Psoas muscle (tissue), 8 donors: ENCODE data around the gene CCER1. TPM values are rescaled to one million over a fixed set of nuclear protein-coding genes. Genes with fewer than 3 reads are reported as not detected.

Experiments
- ATAC-seq, 4 donors: fragments of 200-7000 bp; cut with Tn5 transposase; one replicate each; pipeline ENCODE4 v1.9.1; 2020; ENCODE audit warnings: moderate library complexity in 3 of 4, mild to moderate bottlenecking in 2 of 4
- DNase-seq, 2 donors: peaks; one replicate each; pipeline ENCODE4 v3.0.0-alpha.2; 2020
- H3K27ac ChIP-seq: fragments of 200-600 bp; one replicate; pipeline ENCODE4 v1.8.0; 2022
- H3K27me3 ChIP-seq, 3 donors: fragments of 200-600 bp in 1 of 3; one replicate each; pipeline versions ENCODE4 v1.6.1 to v1.8.0; 2013 to 2022; ENCODE audit warnings: low read length in 2 of 3, mild to moderate bottlenecking in 2 of 3, moderate library complexity in 1 of 3; ENCODE audit not compliant: insufficient read depth in 3 of 3
- H3K36me3 ChIP-seq, 2 donors: fragments of 200-600 bp in 1 of 2; one replicate each; pipeline versions ENCODE4 v1.6.1 to v1.8.0; 2013 to 2022; ENCODE audit warnings: low read depth in 1 of 2, mild to moderate bottlenecking in 1 of 2, moderate library complexity in 1 of 2; ENCODE audit not compliant: insufficient read depth in 1 of 2
- H3K4me1 ChIP-seq: fragments of 200-600 bp; one replicate; pipeline ENCODE4 v1.8.0; 2022
- H3K4me3 ChIP-seq: fragments of 200-600 bp; one replicate; pipeline ENCODE4 v1.8.0; 2022; ENCODE audit warnings: mild to moderate bottlenecking
- H3K9me3 ChIP-seq: fragments of 200-600 bp; one replicate; pipeline ENCODE4 v1.8.0; 2022
- CTCF ChIP-seq: fragments of 200-600 bp; IDR thresholded peaks from one replicate; pipeline ENCODE4 v1.8.0; 2022; ENCODE audit warnings: antibody characterized with exemption
- WGBS, 3 donors: extraction: QIAGEN DNeasy Blood & Tissue Kit; methylation state at CpG; one replicate each; pipeline versions ENCODE4 v1.1.6 to v1.1.7; 2013; 5-methylcytosine and 5-hydroxymethylcytosine counted together
- intact Hi-C, 2 donors: fragments of 100-400 bp; cut with DNase I; formaldehyde crosslinking; loops; one replicate each; pipeline versions ENCODE4 v1.11.0 to v1.14.2; 2022
- polyA plus RNA-seq, 3 donors: library from polyadenylated mRNA; stranded (reverse); fragments of 200-250 nt; gene quantifications; one replicate each; pipeline ENCODE4 v1.2.3, GENCODE V29; 2013
- total RNA-seq, 4 donors: library from RNA; stranded (reverse); fragmentation: NEBNext Ultra II Directional in 2 of 4; extraction: Animal tissue kit (Norgen Biotek cat#: 25700) in 2 of 4; gene quantifications; one replicate each; pipeline versions ENCODE4 v1.2.1 to v1.2.4, GENCODE V29; 2021 to 2023
- donor health status: healthy with polysubstance abuse.
- donor health status: DM: no; HTN: no; CAD: no; lungs with moderate emphysema.
- donor health status: Bipolar disorder and iron deficiency.
- donor health status: healthy.
- donor health status: DM: yes; HTN: yes; CAD: no.
- donor health status: DM: no; HTN: no; CAD: no.
- donor health status: DM: no; HTN: no; CAD: no.
- donor health status: DM: yes; HTN: yes; CAD: no.

Gene CCER1
- total and polyA plus RNA-seq, 7 donors = not detected

GRCh38 chr12:90979019-90979418, 24.0 kb upstream of the CCER1 start:
- no peak for ATAC-seq
- intact Hi-C loops = loop anchor here in 1 of 2 donors (5.0 to 10.0 kb wide), 2 partner anchors 136 to 378 kb away; partner anchors contain the start of gene LUM
- H3K4me3 ChIP-seq = no peak overlapping the region
- 88 to 90% (median 90%) methylated on average over 3 of the region's 3 CpGs for WGBS, 3 donors
- H3K9me3 ChIP-seq = no peaks in the 10 kb centered on the region
- TF ChIP-seq CTCF = no peak
- H3K4me1 ChIP-seq = no peaks in the 10 kb centered on the region
- H3K27ac ChIP-seq = no peak overlapping the region
- no peaks in the 10 kb centered on the region for H3K36me3 ChIP-seq
- DNase-seq = no peak
- H3K27me3 ChIP-seq = peaks cover 0 to 3% (median 0%) of the 10 kb centered on the region in 3 donors

- intact Hi-C loops = loop anchor here in 1 of 2 donors (5.0 to 10.0 kb wide), 2 partner anchors 137 to 379 kb away; partner anchors contain the start of gene LUM
- peaks cover 0 to 3% (median 0%) of the 10 kb centered on the region in 3 donors for H3K27me3 ChIP-seq
- DNase-seq (no peak), ATAC-seq (peak; percentile 38 to 74 (median 51))
- no peak overlapping the region for H3K4me3 ChIP-seq
- peak; percentile 54 for TF ChIP-seq CTCF
- H3K27ac ChIP-seq = no peak overlapping the region
- H3K9me3 ChIP-seq = no peaks in the 10 kb centered on the region
- 31 to 39% (median 37%) methylated on average over 1 of the region's 1 CpG for WGBS, 3 donors
- H3K36me3 ChIP-seq = no peaks in the 10 kb centered on the region
- no peaks in the 10 kb centered on the region for H3K4me1 ChIP-seq
These were observed 23.3 kb upstream of the CCER1 start for GRCh38 chr12:90978117-90978770.

- DNase-seq (no peak), ATAC-seq (no peak)
- Histone ChIP-seq H3K27ac (no peak overlapping the region), H3K4me1 (no peaks in the 10 kb centered on the region), H3K27me3 (peaks cover 0 to 3% (median 0%) of the 10 kb centered on the region in 3 donors), H3K36me3 (no peaks in the 10 kb centered on the region), H3K4me3 (no peak overlapping the region), H3K9me3 (no peaks in the 10 kb centered on the region)
- intact Hi-C loops = loop anchor here in 1 of 2 donors (5.0 to 10.0 kb wide), 2 partner anchors 138 to 380 kb away; partner anchors contain the start of gene LUM
- no peak for TF ChIP-seq CTCF
- WGBS, 3 donors = 90 to 93% (median 91%) methylated on average over 1 of the region's 1 CpG
These were observed 22.2 kb upstream of the CCER1 start for GRCh38 chr12:90977224-90977623.

- Histone ChIP-seq H3K27ac (no peak overlapping the region), H3K4me3 (no peak overlapping the region), H3K36me3 (no peaks in the 10 kb centered on the region), H3K4me1 (no peaks in the 10 kb centered on the region), H3K9me3 (no peaks in the 10 kb centered on the region), H3K27me3 (peaks cover 0 to 3% (median 0%) of the 10 kb centered on the region in 3 donors)
- no peak for TF ChIP-seq CTCF
- no peak for ATAC-seq
- DNase-seq = no peak
- intact Hi-C loops = loop anchor here in 1 of 2 donors (10.0 kb wide), 1 partner anchor 141 kb away; the partner anchor contains the start of gene LUM
These were observed 19.3 kb upstream of the CCER1 start for GRCh38 chr12:90974286-90974685.
